Hepatocyte (in vitro differentiated cells): ENCODE data around the gene C22orf39.

Experiments used
- EZH2phosphoT487 ChIP-seq: fragments of 200-600 bp; sonication (generic); IDR thresholded peaks from one replicate; pipeline ENCODE4 v1.6.1; 2018; ENCODE audit warnings: antibody characterized with exemption, mild to moderate bottlenecking, low read depth, moderate library complexity; ENCODE audit not compliant: unreplicated experiment, severe bottlenecking
- TF ChIP-seq, protein P1 (sequence below): fragments of 200-600 bp; sonication (generic); IDR thresholded peaks from 2 replicates; pipeline ENCODE4 v1.5.1; 2016; ENCODE audit warnings: antibody characterized with exemption, mild to moderate bottlenecking; ENCODE audit not compliant: poor library complexity

- TF ChIP-seq, protein P1, sequence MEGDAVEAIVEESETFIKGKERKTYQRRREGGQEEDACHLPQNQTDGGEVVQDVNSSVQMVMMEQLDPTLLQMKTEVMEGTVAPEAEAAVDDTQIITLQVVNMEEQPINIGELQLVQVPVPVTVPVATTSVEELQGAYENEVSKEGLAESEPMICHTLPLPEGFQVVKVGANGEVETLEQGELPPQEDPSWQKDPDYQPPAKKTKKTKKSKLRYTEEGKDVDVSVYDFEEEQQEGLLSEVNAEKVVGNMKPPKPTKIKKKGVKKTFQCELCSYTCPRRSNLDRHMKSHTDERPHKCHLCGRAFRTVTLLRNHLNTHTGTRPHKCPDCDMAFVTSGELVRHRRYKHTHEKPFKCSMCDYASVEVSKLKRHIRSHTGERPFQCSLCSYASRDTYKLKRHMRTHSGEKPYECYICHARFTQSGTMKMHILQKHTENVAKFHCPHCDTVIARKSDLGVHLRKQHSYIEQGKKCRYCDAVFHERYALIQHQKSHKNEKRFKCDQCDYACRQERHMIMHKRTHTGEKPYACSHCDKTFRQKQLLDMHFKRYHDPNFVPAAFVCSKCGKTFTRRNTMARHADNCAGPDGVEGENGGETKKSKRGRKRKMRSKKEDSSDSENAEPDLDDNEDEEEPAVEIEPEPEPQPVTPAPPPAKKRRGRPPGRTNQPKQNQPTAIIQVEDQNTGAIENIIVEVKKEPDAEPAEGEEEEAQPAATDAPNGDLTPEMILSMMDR, result no peak
- no peak for TF ChIP-seq EZH2phosphoT487
Observed at GRCh38 chr22:19480789-19481188, 33.3 kb upstream of the C22orf39 start.
